ENCODE data around the gene ENDOG. TPM values are rescaled to one million over a fixed set of nuclear protein-coding genes. Genes with fewer than 3 reads are reported as not detected.
"Not testable (repeated sequence)": the region's sequence is repeated elsewhere in the genome, so short reads cannot be mapped to it uniquely, and the experiment has no call there.

ENDOG gene
- total and polyA plus RNA-seq, 2 experiments from 2014 or later: 18.9 to 32.6 TPM

DNA sequence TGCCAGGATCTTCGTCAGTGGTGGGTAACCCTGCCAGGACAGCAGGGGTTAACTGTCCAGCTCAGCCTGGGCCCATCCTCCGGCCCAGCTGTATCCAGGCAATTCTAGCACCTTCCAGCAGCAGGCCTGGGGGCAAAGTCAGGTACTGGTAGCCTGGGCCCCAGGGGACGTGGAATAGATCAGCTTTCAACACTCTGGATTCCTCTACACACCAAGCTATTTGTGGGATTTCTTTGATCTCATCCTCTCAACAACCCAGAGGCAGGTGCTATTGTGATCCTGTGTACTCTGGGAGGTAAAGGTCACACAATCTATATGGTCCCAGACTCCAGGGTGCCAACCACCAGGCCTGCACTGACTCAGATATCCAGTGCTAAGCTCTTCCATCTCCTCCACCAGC lies 20.0 kb downstream of the ENDOG start:
- no peaks in the 10 kb centered on the region for H4K20me1 ChIP-seq (ENCODE audit: insufficient read depth, poor library complexity, severe bottlenecking)
- H3K36me3 ChIP-seq (replicated peaks; ENCODE audit: insufficient read depth, low read depth): no peaks in the 10 kb centered on the region
- no peak for TF ChIP-seq EZH2 (IDR thresholded peaks at IDR 0.05; ENCODE audit: borderline replicate concordance)
- TF ChIP-seq EZH2phosphoT487 (IDR thresholded peaks at IDR 0.05; ENCODE audit: low read depth, severe bottlenecking, unreplicated experiment): no peak
- TF ChIP-seq, protein P1, sequence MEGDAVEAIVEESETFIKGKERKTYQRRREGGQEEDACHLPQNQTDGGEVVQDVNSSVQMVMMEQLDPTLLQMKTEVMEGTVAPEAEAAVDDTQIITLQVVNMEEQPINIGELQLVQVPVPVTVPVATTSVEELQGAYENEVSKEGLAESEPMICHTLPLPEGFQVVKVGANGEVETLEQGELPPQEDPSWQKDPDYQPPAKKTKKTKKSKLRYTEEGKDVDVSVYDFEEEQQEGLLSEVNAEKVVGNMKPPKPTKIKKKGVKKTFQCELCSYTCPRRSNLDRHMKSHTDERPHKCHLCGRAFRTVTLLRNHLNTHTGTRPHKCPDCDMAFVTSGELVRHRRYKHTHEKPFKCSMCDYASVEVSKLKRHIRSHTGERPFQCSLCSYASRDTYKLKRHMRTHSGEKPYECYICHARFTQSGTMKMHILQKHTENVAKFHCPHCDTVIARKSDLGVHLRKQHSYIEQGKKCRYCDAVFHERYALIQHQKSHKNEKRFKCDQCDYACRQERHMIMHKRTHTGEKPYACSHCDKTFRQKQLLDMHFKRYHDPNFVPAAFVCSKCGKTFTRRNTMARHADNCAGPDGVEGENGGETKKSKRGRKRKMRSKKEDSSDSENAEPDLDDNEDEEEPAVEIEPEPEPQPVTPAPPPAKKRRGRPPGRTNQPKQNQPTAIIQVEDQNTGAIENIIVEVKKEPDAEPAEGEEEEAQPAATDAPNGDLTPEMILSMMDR (IDR thresholded peaks at IDR 0.05; ENCODE audit: poor library complexity): no peak
- WGBS (ENCODE audit: low lambda C conversion rate, missing lambda C conversion rate): 51% methylated on average over 3 of the region's 3 CpGs
- H3K4me1 ChIP-seq (ENCODE audit: insufficient read depth): no peaks in the 10 kb centered on the region
- H2AFZ ChIP-seq: no peak overlapping the region
- no peak overlapping the region for H3K4me3 ChIP-seq
- H3K9me2 ChIP-seq (replicated peaks; ENCODE audit: insufficient read depth): no peaks in the 10 kb centered on the region
- H3K4me2 ChIP-seq: no peak overlapping the region
- peak overlapping the region; percentile 51 for H3K27ac ChIP-seq
- H3K79me2 ChIP-seq: no peaks in the 10 kb centered on the region
- H3K9me3 ChIP-seq (ENCODE audit: low read depth): no peaks in the 10 kb centered on the region
- DNase-seq (ENCODE audit: low spot score): peak; percentile 28
- no peaks in the 10 kb centered on the region for H3K27me3 ChIP-seq

DNA sequence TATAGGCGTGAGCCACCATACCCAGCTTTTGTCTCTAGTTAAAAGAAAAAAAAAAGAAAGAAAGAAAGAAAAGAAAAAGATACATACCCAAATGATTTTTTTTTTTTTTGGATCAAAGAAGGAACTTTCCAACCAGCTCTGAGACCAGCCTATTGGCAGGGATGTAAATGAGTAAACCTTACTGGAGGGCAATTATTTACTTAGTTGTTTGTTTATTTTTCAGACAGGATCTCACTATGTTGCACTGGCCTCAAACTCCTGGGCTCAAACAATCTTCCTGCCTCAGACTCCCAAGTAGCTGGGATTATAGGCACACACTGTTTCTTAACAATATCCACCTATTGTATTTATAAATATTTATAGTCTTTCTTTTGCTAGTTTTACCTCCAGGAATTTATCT lies 22.2 kb downstream of the ENDOG start:
- Histone ChIP-seq H3K4me3 (no peak overlapping the region), H3K36me3 (replicated peaks; ENCODE audit: insufficient read depth, low read depth) (no peaks in the 10 kb centered on the region), H3K27me3 (no peaks in the 10 kb centered on the region), H4K20me1 (ENCODE audit: insufficient read depth, poor library complexity, severe bottlenecking) (no peaks in the 10 kb centered on the region), H3K9me3 (ENCODE audit: low read depth) (no peaks in the 10 kb centered on the region), H3K79me2 (no peaks in the 10 kb centered on the region), H3K27ac (no peak overlapping the region), H3K9me2 (replicated peaks; ENCODE audit: insufficient read depth) (no peaks in the 10 kb centered on the region), H3K4me2 (no peak overlapping the region), H3K4me1 (ENCODE audit: insufficient read depth) (no peaks in the 10 kb centered on the region), H2AFZ (no peak overlapping the region)
- no peak for DNase-seq (ENCODE audit: low spot score)
- TF ChIP-seq, protein P1 (IDR thresholded peaks at IDR 0.05; ENCODE audit: poor library complexity): no peak
- TF ChIP-seq EZH2 (IDR thresholded peaks at IDR 0.05; ENCODE audit: borderline replicate concordance): no peak
- TF ChIP-seq EZH2phosphoT487 (IDR thresholded peaks at IDR 0.05; ENCODE audit: low read depth, severe bottlenecking, unreplicated experiment): no peak
- WGBS (ENCODE audit: low lambda C conversion rate, missing lambda C conversion rate): 100% methylated on average over 1 of the region's 1 CpG

DNA sequence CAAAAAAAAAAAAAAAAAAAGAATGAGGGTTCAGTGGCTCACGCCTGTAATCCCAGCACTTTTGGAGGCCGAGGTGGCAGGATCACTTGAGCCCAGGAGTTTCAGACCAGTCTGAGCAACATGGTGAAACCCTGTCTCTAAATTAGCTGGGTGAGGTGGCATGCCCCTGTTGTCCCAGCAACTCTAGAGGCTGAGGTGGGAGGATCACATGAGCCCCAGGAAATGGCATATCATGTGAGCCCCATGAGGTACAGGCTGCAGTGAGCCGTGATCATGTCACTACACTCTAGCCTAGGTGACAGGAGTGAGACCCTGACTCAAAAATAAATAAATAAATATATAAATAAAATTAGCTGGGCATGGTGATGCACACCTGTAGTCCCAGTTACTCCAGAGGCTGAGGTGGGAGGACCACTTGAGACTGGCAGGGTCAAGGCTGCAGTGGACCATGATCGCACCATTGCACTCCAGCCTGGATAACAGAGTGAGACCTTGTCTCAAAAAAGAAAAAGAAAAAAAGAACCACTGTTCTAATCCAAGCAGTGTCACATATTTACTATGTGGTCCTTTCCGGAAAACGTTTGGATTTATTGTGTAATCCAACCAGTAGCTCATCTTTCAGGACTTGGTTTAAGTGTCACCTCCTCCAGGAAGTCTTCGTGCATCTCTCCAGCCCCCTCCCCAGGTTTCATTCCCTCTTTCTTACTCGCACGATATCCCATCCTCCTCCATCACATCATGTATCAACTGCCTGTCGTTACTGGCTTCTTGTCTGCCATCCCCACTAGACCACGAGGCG lies 23.6 kb downstream of the ENDOG start:
- H3K9me3 ChIP-seq (ENCODE audit: low read depth): no peaks in the 10 kb centered on the region
- WGBS (ENCODE audit: low lambda C conversion rate, missing lambda C conversion rate): 93% methylated on average over 12 of the region's 12 CpGs
- H3K36me3 ChIP-seq (replicated peaks; ENCODE audit: insufficient read depth, low read depth): no peaks in the 10 kb centered on the region
- no peak overlapping the region for H3K4me3 ChIP-seq
- no peaks in the 10 kb centered on the region for H3K27me3 ChIP-seq
- H3K4me2 ChIP-seq: no peak overlapping the region
- H3K9me2 ChIP-seq (replicated peaks; ENCODE audit: insufficient read depth): no peaks in the 10 kb centered on the region
- no peak overlapping the region for H2AFZ ChIP-seq
- TF ChIP-seq, protein P1 (IDR thresholded peaks at IDR 0.05; ENCODE audit: poor library complexity): no peak
- TF ChIP-seq EZH2phosphoT487 (IDR thresholded peaks at IDR 0.05; ENCODE audit: low read depth, severe bottlenecking, unreplicated experiment) (no peak), EZH2 (IDR thresholded peaks at IDR 0.05; ENCODE audit: borderline replicate concordance) (no peak)
- no peak for DNase-seq (ENCODE audit: low spot score)
- H4K20me1 ChIP-seq (ENCODE audit: insufficient read depth, poor library complexity, severe bottlenecking): no peaks in the 10 kb centered on the region
- no peaks in the 10 kb centered on the region for H3K79me2 ChIP-seq
- no peak overlapping the region for H3K27ac ChIP-seq
- H3K4me1 ChIP-seq (ENCODE audit: insufficient read depth): no peaks in the 10 kb centered on the region

DNA sequence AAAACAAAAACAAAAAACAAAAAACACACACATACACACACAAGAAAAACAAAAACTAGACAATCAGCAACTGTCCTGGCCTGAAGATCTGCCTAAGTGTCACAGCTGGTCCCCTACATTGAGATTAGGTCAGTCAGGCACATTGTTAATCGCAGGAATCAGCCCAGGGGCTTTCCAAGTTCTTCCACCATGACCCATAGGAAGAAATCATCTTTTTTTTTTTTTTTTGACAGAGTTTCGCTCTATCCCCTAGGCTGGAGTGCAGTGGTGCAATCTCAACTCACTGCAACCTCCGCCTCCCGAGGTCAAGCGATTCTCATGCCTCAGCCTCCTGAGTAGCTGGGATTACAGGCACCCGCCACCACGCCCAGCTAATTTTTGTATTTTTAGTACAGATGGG lies 24.9 kb downstream of the ENDOG start:
- 93% methylated on average over 7 of the region's 7 CpGs for WGBS (ENCODE audit: low lambda C conversion rate, missing lambda C conversion rate)
- not testable (repeated sequence) for DNase-seq (ENCODE audit: low spot score); H2AFZ ChIP-seq; H3K4me3 ChIP-seq; H3K4me1 ChIP-seq (ENCODE audit: insufficient read depth); H3K79me2 ChIP-seq; H3K27ac ChIP-seq; H3K4me2 ChIP-seq; H3K27me3 ChIP-seq; H3K9me2 ChIP-seq (replicated peaks; ENCODE audit: insufficient read depth); H4K20me1 ChIP-seq (ENCODE audit: insufficient read depth, poor library complexity, severe bottlenecking); H3K9me3 ChIP-seq (ENCODE audit: low read depth); H3K36me3 ChIP-seq (replicated peaks; ENCODE audit: insufficient read depth, low read depth)
